ENCODE data around the gene FGD6.
"Not testable (repeated sequence)": the region's sequence is repeated elsewhere in the genome, so short reads cannot be mapped to it uniquely, and the experiment has no call there.

The FGD6 gene

DNA sequence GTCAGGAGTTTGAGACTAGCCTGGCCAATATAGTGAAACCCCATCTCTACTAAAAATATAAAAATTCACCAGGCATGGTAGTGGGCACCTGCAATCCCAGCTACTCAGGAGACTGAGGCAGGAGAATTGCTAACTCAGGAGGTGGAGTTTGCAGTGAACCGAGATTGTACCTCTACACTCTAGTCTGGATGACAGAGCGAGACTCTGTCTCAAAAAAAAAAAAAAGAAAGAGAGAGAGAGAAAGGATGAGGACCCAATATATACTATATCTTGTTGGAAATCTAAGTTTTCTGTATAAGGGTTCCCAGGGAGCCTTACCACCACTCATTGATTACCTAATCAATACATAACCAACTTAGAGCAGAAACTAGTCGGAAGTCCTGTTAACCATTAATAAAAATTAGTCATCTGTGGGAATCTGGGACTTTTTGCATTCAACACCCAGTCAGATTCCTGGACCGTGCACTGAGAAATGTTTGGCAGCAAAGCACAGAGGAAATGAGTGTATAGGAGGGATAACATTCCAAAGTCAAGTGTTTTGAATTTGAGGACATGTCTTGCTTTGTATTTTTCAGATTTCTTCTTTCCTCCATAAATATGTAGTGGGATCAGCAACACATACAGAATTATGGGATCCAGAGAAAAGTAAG, 99.0 kb downstream of the FGD6 start:
- DNase-seq, result no peak

DNA sequence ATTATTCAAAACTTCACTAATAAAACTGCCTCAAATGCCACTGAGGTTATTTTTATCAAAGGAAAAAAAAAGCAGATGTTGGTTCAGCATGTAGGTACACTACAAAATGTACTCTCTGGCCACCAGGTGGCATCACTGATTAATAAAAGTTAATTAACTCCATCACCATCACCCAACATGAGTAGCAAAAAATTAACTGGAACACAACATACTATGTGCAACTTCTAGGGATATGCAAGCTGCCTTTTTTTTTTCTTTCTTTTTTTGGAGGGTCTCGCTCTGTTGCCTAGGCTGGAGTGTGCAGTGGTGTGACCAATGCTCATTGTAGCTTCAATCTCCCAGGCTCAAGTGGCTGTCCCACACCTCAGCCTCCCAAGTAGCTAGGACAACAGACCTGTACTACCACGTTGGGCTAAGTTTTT, 100.1 kb downstream of the FGD6 start:
- peak; percentile 89 for DNase-seq

GRCh38 chr12:95116773-95117172, 100.5 kb downstream of the FGD6 start:
- DNase-seq, result no peak

DNA sequence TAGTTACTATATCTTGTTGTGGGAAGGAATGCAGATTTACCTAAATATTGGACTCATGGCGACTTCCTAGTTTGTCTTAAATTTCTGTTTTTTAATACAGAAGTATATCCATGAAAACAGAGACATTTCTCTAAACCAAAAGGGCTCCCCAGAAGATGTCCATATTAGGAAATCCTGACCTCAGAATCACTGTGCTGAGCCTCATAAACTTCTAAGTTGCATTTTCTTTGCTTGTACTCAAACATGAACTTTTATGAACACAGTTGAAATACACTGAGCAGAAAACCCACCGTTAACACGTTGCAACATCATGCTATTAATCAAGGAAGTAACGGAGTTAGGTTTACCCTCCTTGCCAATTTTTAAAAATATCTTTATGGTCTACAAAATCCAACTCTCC, 100.9 kb downstream of the FGD6 start:
- no peak for DNase-seq

DNA sequence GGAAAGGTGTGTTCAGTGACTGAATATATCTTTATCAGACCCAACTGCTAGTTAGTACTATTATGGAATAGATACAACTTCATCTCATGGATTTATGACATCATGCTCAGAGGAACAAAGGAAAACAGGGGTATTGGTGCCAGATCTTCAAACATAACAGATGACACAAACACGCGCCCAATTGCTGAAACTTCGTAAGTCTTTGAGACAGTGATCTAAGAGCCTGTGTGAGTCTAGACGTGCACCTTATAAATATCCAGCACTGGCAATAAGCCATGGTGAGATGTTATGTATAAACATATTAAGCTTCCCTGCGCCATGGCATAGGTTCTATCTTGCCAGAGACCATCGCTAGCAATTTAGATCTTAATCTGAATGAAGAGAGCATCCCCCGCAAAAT, 101.6 kb downstream of the FGD6 start:
- no peak for DNase-seq

DNA sequence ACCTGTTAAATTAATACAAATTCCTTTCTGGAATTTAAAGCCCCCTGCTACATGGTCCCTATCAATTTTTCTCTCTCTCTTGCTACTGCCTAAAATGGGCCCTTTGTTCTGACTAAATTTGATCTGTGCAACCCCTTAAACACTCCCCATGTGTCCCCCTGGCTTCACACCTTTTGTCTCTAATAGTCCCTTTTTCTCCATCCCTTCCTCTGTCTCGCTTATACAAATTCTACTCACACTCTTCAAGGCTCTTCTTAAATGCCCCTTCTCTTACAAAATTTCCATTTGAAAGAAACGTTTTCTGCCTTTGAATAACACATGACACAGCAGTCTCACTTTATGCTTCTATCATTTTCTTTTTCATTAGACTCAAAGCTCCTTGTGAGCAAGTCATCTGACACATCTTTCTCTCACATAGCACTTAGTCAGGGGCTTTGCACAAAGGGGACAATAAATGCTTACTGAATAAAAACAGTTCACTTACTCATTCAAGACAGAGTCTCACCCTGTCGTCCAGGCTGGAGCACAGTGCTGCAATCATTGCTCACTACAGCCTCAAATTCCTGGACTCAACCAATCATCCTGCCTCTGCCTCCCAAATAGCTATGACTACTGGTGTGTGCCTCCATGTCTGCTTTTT, 102.4 kb downstream of the FGD6 start:
- DNase-seq, result no peak

DNA sequence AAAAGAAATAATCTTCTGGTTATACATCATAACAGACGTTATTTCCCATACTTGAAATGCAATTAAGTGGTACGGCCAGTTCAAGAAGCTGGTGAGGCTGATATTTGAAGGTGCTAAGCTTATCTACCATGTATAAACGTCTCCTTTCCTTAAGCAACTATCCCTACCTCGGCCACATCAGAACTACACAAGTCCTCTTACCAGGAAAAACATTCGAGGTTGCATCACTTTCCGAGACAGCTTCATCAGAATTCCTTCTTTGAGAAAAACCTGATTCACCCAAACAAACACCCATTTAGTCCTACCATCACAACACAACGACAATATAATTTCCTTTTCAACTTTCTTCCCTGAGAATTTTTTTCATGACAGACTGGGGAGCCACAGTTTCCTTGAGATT, 109.9 kb downstream of the FGD6 start:
- DNase-seq, result no peak

DNA sequence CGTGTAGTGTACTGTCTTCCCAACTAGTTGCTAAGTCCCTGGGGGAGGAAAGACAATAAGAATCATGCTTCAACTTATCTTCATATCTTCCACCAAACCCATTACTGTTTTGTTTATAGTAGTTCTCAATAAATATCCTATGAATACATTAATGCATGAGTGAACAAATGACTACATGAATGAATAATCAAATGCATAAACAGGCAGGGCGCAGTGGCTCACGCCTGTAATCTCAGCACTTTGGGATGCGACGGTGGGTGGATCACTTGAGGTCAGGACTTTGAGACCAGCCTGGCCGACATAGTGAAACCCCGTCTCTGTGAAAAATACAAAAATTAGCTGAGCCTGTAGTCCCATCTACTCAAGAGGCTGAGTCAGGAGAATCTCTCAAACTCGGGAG, 111.7 kb downstream of the FGD6 start:
- no peak for DNase-seq

GRCh38 chr12:95104919-95105452, 112.3 kb downstream of the FGD6 start:
- DNase-seq, result peak; percentile 13

GRCh38 chr12:95102916-95103671, 114.2 kb downstream of the FGD6 start:
- DNase-seq, result peak; percentile 100

- DNase-seq, result not testable (repeated sequence)
Observed at GRCh38 chr12:95101957-95102356, 115.3 kb downstream of the FGD6 start.

GRCh38 chr12:95100264-95101190, 116.7 kb downstream of the FGD6 start:
- DNase-seq, result peak; percentile 14

GRCh38 chr12:95099270-95099790, 117.9 kb downstream of the FGD6 start:
- DNase-seq, result no peak

GRCh38 chr12:95096852-95097251, 120.4 kb downstream of the FGD6 start:
- no peak for DNase-seq

DNA sequence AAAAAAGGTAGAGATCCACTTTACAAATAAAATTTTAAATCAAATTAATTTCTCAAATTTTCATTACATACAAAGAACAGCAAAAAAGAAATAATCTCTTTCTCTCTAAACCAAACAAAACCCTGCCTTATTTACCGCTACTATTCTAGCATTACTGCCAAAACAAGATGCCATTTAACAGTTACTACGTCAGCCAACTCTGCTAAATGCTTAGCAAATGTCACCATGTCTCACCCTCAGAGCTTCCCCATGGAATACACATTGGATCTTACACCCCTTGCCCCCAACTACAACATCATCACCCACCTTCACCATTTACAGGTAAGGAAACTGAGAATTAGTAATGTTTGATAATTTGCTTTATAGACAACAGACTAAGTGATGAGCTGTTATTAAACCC, 120.9 kb downstream of the FGD6 start:
- no peak for DNase-seq

GRCh38 chr12:95095866-95096265, 121.4 kb downstream of the FGD6 start:
- not testable (repeated sequence) for DNase-seq

GRCh38 chr12:95089462-95089861, 127.8 kb downstream of the FGD6 start:
- DNase-seq, result no peak

DNA sequence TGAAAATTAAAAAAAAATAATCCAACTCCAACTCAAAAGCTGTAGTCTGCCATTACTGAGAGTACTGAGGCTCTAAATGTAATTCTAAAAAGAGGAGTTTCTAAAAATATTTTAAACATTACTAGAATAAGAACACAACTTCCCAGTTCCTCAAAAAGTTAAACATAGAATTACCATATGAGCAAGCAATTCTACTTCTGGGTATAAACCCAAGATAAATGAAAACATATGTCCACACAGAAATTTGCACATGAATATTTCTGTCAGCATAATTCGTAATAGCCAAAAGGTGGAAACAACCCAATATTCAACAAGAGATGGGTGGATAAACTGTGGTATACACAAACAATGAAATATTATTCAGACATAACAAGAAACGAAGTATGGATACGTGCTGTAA, 128.9 kb downstream of the FGD6 start:
- DNase-seq, result no peak

DNA sequence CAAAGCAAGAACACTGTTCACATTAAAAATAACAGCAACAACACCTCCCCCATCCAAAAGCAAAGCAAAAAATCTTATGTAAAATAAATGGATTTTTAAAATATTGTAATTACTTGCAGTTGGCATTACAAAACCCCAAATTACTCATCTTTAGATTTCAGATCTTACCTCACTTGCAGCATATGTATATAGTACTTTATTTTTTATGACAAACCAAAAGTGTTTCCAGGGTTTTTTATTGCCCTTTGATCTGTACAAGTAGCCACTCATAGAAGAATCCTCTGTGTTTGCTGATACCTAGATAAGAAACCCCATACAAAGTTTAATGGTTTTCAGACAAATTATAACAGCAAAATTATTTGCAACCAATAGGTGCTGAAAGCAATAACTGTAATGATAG, 131.7 kb downstream of the FGD6 start:
- DNase-seq, result peak; percentile 28

GRCh38 chr12:95083938-95084337, 133.3 kb downstream of the FGD6 start:
- peak; percentile 18 for DNase-seq

DNA sequence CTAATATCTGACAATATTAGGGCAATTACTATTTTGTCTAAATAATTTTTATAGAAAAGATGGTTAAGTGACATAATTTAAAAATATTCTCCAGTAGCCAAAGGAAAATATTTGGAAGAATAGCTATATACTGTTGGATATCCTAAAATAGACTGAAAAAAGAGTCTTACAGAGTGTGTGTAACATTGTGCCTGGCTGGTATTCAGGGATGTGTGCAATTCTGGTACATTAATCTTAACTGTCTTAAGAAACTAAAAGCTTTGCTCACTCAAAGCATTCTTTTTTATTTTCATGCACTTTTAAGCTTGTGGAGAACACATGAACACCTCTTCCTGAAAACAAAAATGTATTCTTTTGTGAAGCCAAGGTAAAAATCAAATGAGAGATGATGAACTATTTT, 133.8 kb downstream of the FGD6 start:
- DNase-seq, result no peak

DNA sequence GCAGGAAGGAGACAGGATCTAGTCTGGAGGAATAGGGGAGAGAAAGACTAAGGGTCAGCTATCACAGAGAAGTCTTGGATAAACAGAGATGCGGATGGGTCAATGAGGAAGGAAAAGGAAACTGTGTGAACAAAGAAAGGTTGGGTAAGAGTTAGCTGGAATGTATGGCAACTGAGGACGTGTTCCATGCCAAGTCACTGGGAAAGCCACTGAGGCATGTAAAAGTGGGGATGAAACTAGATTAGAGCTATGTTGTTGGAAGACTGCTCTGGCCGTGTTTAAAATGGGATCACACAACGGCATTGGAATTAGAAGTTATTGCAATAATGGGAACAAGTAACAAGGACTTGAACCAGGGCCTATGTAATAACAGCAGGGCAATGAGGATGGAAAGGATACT, 139.9 kb downstream of the FGD6 start:
- DNase-seq, result no peak

DNA sequence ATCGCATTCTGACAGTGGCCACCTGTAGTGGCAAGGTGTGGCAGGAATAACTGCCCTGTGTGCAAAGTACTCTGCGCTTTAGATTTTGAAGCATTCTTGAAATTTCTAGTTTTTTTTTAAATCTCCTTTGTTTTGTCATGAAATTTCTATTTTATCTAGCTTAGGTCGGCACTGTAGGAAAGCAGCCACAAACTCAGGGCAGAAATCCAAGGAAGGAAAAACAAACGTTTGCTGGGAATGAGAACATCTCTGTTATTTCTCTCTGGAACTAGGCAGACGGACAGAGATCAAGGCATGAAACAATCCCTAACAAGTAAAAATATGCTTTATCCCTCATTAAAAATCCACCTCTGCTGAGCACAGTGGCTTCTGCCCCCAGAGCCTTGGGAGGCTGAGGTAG, 142.5 kb downstream of the FGD6 start:
- DNase-seq, result no peak
